ENCODE measurements around the gene KCNJ6. TPM values are rescaled to one million over a fixed set of nuclear protein-coding genes. Genes with fewer than 3 reads are reported as not detected.

KCNJ6 gene
- total and polyA plus RNA-seq, 8 donors, result 0.28 to 1.9 (median 0.55) TPM

- Histone ChIP-seq H3K4me3 (no peak overlapping the region), H3K27me3 (no peaks in the 10 kb centered on the region), H3K9me3 (no peaks in the 10 kb centered on the region), H3K27ac (no peak overlapping the region), H3K36me3 (no peaks in the 10 kb centered on the region), H3K4me1 (peaks cover 0 to 3% (median 0%) of the 10 kb centered on the region in 3 donors)
- intact Hi-C loops (cut with DNase I), result no loop called here
- 83 to 85% methylated on average over 8 of the region's 8 CpGs for WGBS, 2 donors
- DNase-seq, result no peak
- no peak for FAIRE-seq
- TF ChIP-seq, protein P1, sequence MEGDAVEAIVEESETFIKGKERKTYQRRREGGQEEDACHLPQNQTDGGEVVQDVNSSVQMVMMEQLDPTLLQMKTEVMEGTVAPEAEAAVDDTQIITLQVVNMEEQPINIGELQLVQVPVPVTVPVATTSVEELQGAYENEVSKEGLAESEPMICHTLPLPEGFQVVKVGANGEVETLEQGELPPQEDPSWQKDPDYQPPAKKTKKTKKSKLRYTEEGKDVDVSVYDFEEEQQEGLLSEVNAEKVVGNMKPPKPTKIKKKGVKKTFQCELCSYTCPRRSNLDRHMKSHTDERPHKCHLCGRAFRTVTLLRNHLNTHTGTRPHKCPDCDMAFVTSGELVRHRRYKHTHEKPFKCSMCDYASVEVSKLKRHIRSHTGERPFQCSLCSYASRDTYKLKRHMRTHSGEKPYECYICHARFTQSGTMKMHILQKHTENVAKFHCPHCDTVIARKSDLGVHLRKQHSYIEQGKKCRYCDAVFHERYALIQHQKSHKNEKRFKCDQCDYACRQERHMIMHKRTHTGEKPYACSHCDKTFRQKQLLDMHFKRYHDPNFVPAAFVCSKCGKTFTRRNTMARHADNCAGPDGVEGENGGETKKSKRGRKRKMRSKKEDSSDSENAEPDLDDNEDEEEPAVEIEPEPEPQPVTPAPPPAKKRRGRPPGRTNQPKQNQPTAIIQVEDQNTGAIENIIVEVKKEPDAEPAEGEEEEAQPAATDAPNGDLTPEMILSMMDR (IDR thresholded peaks at IDR 0.05), result no peak
- no peak for ATAC-seq
Observed at GRCh38 chr21:37622755-37623154, 293.5 kb downstream of the KCNJ6 start.

DNA sequence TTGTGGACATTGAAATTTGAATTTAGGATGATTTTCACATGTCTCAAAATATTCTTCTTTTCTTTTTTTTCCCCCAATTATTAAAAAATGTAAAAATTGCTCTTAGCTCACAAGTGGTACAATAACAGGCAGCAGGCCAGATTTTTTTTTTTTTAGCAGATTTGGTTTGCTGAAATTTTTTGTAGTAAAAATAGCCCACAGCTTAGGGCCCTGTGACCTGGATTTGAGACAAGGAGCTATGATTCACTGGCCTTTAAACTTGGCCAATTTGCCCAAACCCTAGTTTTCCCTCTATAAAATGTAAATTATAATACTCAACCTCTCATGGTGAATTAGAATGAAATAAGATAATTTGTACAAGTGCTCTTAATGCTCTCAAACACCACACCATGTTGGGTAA lies 295.9 kb downstream of the KCNJ6 start:
- intact Hi-C loops (cut with DNase I), result no loop called here
- ATAC-seq, result no peak
- H3K4me3 ChIP-seq, result no peak overlapping the region
- no peaks in the 10 kb centered on the region for H3K4me1 ChIP-seq
- no peak overlapping the region for H3K27ac ChIP-seq
- H3K36me3 ChIP-seq, result no peaks in the 10 kb centered on the region
- TF ChIP-seq, protein P1 (IDR thresholded peaks at IDR 0.05), result no peak
- no peaks in the 10 kb centered on the region for H3K9me3 ChIP-seq
- no peaks in the 10 kb centered on the region for H3K27me3 ChIP-seq
- DNase-seq, result no peak
- FAIRE-seq, result no peak

DNA sequence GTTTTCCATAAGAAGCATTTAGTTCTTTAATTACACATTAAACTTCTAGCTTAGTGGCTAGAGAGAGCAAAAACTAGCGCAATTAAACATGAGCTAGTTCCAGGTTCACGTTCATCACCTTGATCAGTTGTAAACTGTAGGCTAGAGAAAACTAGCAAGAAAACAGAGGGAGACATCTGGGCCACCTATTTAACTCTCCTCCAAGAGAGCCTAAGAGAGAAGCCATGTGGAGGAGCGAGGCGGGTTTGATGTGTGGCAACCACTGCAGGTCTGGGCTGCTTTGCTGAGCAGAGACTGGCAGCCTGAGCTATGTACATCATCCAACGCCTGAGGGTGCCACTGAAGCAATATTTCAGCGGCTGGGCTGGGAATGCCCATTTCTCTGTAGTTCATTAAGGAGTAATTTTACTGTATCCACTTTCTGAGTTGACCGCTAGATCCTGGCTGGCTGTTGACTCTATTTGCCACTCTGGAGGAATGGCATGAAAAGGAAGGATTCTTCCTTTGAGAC lies 296.7 kb downstream of the KCNJ6 start:
- Histone ChIP-seq H3K4me1 (no peaks in the 10 kb centered on the region), H3K27ac (no peak overlapping the region), H3K36me3 (no peaks in the 10 kb centered on the region), H3K4me3 (no peak overlapping the region), H3K9me3 (no peaks in the 10 kb centered on the region), H3K27me3 (no peaks in the 10 kb centered on the region)
- FAIRE-seq (no peak), DNase-seq (no peak), ATAC-seq (no peak)
- 83 to 88% methylated on average over 7 of the region's 7 CpGs for WGBS, 2 donors
- TF ChIP-seq, protein P1 (IDR thresholded peaks at IDR 0.05), result no peak
- intact Hi-C loops (cut with DNase I), result loop anchor here in 1 of 3 donors (10.0 kb wide), 1 partner anchor 65 kb away; no protein-coding TSS in a partner anchor

- intact Hi-C loops (cut with DNase I), result loop anchor here in 1 of 3 donors (10.0 kb wide), 1 partner anchor 63 kb away; no protein-coding TSS in a partner anchor
- Histone ChIP-seq H3K27ac (no peak overlapping the region), H3K36me3 (no peaks in the 10 kb centered on the region), H3K4me1 (no peaks in the 10 kb centered on the region), H3K9me3 (no peaks in the 10 kb centered on the region), H3K4me3 (no peak overlapping the region), H3K27me3 (no peaks in the 10 kb centered on the region)
- FAIRE-seq, result no peak
- 71 to 81% methylated on average over 7 of the region's 7 CpGs for WGBS, 2 donors
- no peak for DNase-seq
- ATAC-seq, result no peak
- TF ChIP-seq, protein P1 (IDR thresholded peaks at IDR 0.05), result no peak
Observed at GRCh38 chr21:37618081-37618480, 298.2 kb downstream of the KCNJ6 start.

- 81 to 87% methylated on average over 6 of the region's 6 CpGs for WGBS, 2 donors
- Histone ChIP-seq H3K36me3 (no peaks in the 10 kb centered on the region), H3K4me1 (peaks cover 0 to 2% (median 0%) of the 10 kb centered on the region in 3 donors), H3K9me3 (no peaks in the 10 kb centered on the region), H3K27me3 (no peaks in the 10 kb centered on the region), H3K27ac (no peak overlapping the region), H3K4me3 (no peak overlapping the region)
- DNase-seq (no peak), FAIRE-seq (no peak), ATAC-seq (no peak)
- TF ChIP-seq, protein P1 (IDR thresholded peaks at IDR 0.05), result no peak
- intact Hi-C loops (cut with DNase I), result loop anchor here in 1 of 3 donors (10.0 kb wide), 1 partner anchor 61 kb away; no protein-coding TSS in a partner anchor
Observed at GRCh38 chr21:37615962-37616361, 300.3 kb downstream of the KCNJ6 start.

All from pancreas (tissue), 10 donors.